Right lobe of liver (tissue), 6 donors: Measurements from ENCODE around the gene SPINDOC. TPM values are rescaled to one million over a fixed set of nuclear protein-coding genes. Genes with fewer than 3 reads are reported as not detected.
A peak's percentile ranks its signal among the peaks of the same experiment; 100 is the strongest.

Source experiments
- ATAC-seq, 4 donors: fragments of 200-7000 bp; cut with Tn5 transposase; one replicate each; pipeline ENCODE4 v1.9.1; 2020; ENCODE audit warnings: mild to moderate bottlenecking in 4 of 4, moderate library complexity in 4 of 4
- DNase-seq, 3 donors: peaks; one replicate each; pipeline ENCODE4 v3.0.0-alpha.2; 2020
- H3K27ac ChIP-seq, 3 donors: fragments of 200-600 bp; one replicate each; pipeline ENCODE4 v1.8.0; 2022
- H3K27me3 ChIP-seq, 2 donors: fragments of 200-600 bp; one replicate each; pipeline ENCODE4 v1.8.0; 2022
- H3K36me3 ChIP-seq, 4 donors: fragments of 200-600 bp; sonication (generic) in 1 of 4; one replicate each; pipeline versions ENCODE4 v1.5.1 to v1.8.0; 2017 to 2022; ENCODE audit warnings: control low read depth in 1 of 4
- H3K4me1 ChIP-seq, 4 donors: fragments of 200-600 bp; sonication (generic) in 1 of 4; one replicate each; pipeline versions ENCODE4 v1.5.1 to v1.8.0; 2017 to 2022; ENCODE audit warnings: control low read depth in 1 of 4
- H3K4me3 ChIP-seq, 3 donors: fragments of 200-600 bp; one replicate each; pipeline ENCODE4 v1.8.0; 2022
- H3K9me3 ChIP-seq, 4 donors: fragments of 200-600 bp; sonication (generic) in 1 of 4; one replicate each; pipeline versions ENCODE4 v1.5.1 to v1.8.0; 2017 to 2022; ENCODE audit warnings: control low read depth in 1 of 4
- CTCF ChIP-seq, 4 donors: fragments of 200-600 bp in 3 of 4; fragments of 450-650 bp in 1 of 4; IDR thresholded peaks; one replicate each; pipeline versions ENCODE4 v1.5.1 to v1.8.0; 2016 to 2022; ENCODE audit warnings: antibody characterized with exemption in 4 of 4, mild to moderate bottlenecking in 2 of 4
- POLR2A ChIP-seq: fragments of 450-650 bp; IDR thresholded peaks from one replicate; pipeline ENCODE4 v1.6.1; 2017; ENCODE audit warnings: antibody characterized with exemption, mild to moderate bottlenecking
- WGBS: methylation state at CpG from one replicate; pipeline ENCODE4 v1.1.6; 2018; ENCODE audit warnings: low coverage, low lambda C conversion rate; ENCODE audit not compliant: insufficient coverage; ENCODE audit errors: missing lambda C conversion rate; 5-methylcytosine and 5-hydroxymethylcytosine counted together
- intact Hi-C, 2 donors: fragments of 100-400 bp; cut with DNase I; formaldehyde crosslinking; loops; one replicate each; pipeline versions ENCODE4 v1.11.2 to v1.14.1; 2022
- total RNA-seq, 6 experiments: library from RNA; depleted of rRNA in 2 of 6; stranded (reverse); fragments of >200 nt in 2 of 6; fragmentation: NEBNext Ultra II Directional in 3 of 6; extraction: Animal tissue kit (Norgen Biotek cat#: 25700) in 3 of 6; gene quantifications; one replicate each; pipeline versions ENCODE4 v1.1.0 to v1.2.4, GENCODE V29; 2016 to 2023
- donor health status: DM: no; HTN: yes; CAD: no.
- donor health status: DM: no; HTN: no; CAD: no.
- donor health status: DM: no; HTN: no; CAD: no.
- donor health status: DM: no; HTN: yes; CAD: no.
- donor health status: DM: no; HTN: yes; CAD: no.

SPINDOC gene
- total RNA-seq, 6 experiments from 2014 or later, result 2.2 to 5.0 (median 2.7) TPM

GRCh38 chr11:63838678-63839507 lies 25.6 kb downstream of the SPINDOC start, which contains the start of gene MARK2:
MARK2 (plus strand) TSS chr11:63839110; CDS start chr11:63839507, 397 bp downstream.
- H3K4me3 ChIP-seq, result peak within 1 kb of the TSS; percentile 69 to 96 (median 78)
- DNase-seq (peak; percentile 98 to 99 (median 98)), ATAC-seq (peak; percentile 89 to 92 (median 90))
- intact Hi-C loops, result loop anchor here (5.0 to 10.0 kb wide), 3 partner anchors 68 to 108 kb away; no protein-coding TSS in a partner anchor
- peak within 1 kb of the TSS; percentile 75 to 89 (median 82) for H3K27ac ChIP-seq
- no peaks in the 10 kb centered on the region for H3K9me3 ChIP-seq
- peaks cover 0 to 40% (median 5%) of the 10 kb centered on the region in 4 donors for H3K4me1 ChIP-seq
- H3K36me3 ChIP-seq, result no peaks in the 10 kb centered on the region
- WGBS, result 1% methylated on average over 26 of the region's 100 CpGs
- no peak for TF ChIP-seq CTCF (IDR thresholded peaks at IDR 0.05)
- TF ChIP-seq POLR2A, result peak; percentile 49
- H3K27me3 ChIP-seq, result no peaks in the 10 kb centered on the region

- H3K36me3 ChIP-seq, result no peaks in the 10 kb centered on the region
- no peaks in the 10 kb centered on the region for H3K9me3 ChIP-seq
- H3K27me3 ChIP-seq, result no peaks in the 10 kb centered on the region
- intact Hi-C loops, result loop anchor here (5.0 to 10.0 kb wide), 3 partner anchors 68 to 108 kb away; no protein-coding TSS in a partner anchor
- DNase-seq (peak; percentile 51 to 70 (median 60)), ATAC-seq (no peak)
- peak overlapping the region; percentile 69 to 96 (median 78) for H3K4me3 ChIP-seq
- H3K27ac ChIP-seq, result peak overlapping the region; percentile 75 to 89 (median 82)
- TF ChIP-seq POLR2A (no peak), CTCF (IDR thresholded peaks at IDR 0.05) (no peak)
- WGBS, result under 1% methylated on average over 32 of the region's 40 CpGs
- peaks cover 0 to 43% (median 5%) of the 10 kb centered on the region in 4 donors for H3K4me1 ChIP-seq
Observed at GRCh38 chr11:63839508-63840355, 26.5 kb downstream of the SPINDOC start.

DNA sequence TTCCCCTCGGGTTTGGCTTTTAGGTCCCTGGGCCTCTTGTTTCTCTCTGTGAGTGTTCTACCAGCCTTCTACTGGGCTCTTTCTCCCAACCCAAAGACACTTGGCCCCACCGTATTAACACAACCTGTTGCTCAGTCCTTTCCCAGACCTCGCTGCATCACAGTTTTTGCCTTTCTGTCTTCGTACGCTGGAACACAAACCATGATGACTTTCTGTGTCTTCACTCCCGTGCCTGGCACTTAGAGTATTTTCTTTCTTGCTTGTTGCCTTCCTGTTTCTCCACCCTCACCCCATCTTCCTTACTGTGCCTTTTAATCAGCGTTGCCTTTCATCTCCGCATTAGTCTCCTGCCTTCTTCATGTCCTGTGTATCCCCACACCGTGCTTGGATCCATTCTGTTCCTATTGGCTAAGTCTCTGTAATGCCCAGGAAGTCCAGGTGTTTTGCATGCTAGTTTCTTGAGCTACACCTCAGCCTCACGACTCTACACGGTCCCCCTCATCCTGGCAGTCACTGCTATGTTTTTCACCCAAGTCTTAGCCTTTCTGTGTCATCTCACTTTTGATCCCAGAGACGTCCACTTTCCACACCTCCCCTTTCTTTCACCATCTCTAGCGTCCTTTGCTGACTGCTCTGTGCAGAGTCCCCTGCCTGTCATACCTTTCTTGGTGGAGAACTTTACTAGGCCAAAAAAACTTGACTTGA lies 27.3 kb downstream of the SPINDOC start:
- peaks cover 0 to 43% (median 5%) of the 10 kb centered on the region in 4 donors for H3K4me1 ChIP-seq
- TF ChIP-seq POLR2A (no peak), CTCF (IDR thresholded peaks at IDR 0.05) (no peak)
- no peaks in the 10 kb centered on the region for H3K9me3 ChIP-seq
- no peaks in the 10 kb centered on the region for H3K36me3 ChIP-seq
- intact Hi-C loops, result no loop called here
- peak overlapping the region; percentile 69 to 96 (median 78) for H3K4me3 ChIP-seq
- ATAC-seq, result no peak
- H3K27ac ChIP-seq, result peak overlapping the region; percentile 75 to 89 (median 82)
- DNase-seq, result no peak
- WGBS, result 9% methylated on average over 13 of the region's 13 CpGs
- H3K27me3 ChIP-seq, result no peaks in the 10 kb centered on the region

DNA sequence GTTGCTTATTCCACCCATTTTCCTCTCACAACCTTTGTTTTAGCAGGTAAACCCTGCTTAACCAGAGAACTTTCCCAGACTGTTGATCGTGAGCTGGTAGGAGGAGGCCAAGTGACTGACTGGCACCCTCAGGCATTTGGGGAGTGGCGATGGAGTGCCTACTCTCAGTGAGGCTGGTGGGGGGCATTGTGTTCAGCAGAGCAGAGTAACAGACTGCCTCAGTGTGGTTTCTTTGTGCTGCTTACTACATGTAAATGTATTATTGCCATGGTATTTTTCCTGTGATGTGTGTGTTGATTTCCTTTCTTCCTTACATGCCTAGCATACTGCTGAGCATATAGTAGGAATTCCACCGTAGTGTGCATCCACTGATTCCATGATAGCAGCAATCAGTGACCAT lies 28.3 kb downstream of the SPINDOC start:
- Histone ChIP-seq H3K36me3 (no peaks in the 10 kb centered on the region), H3K9me3 (no peaks in the 10 kb centered on the region), H3K27me3 (no peaks in the 10 kb centered on the region), H3K4me1 (peaks cover 0 to 50% (median 5%) of the 10 kb centered on the region in 4 donors), H3K4me3 (no peak overlapping the region), H3K27ac (no peak overlapping the region)
- no peak for ATAC-seq
- WGBS, result 59% methylated on average over 3 of the region's 3 CpGs
- DNase-seq, result no peak
- TF ChIP-seq POLR2A (no peak), CTCF (IDR thresholded peaks at IDR 0.05) (no peak)
- intact Hi-C loops, result no loop called here
